Astrocyte of the cerebellum (primary cell): Measurements from ENCODE around the gene PHYHD1.
A peak's percentile ranks its signal among the peaks of the same experiment; 100 is the strongest.

Experiments used
- DNase-seq: peaks from one replicate; pipeline ENCODE4 v3.0.0-alpha.2; 2011; ENCODE audit warnings: low read depth
- H3K4me3 ChIP-seq: 2 replicates; pipeline ENCODE4 v1.5.1; 2011; ENCODE audit warnings: mild to moderate bottlenecking, low read depth, low read length, moderate library complexity
- in situ Hi-C: cut with HindIII; loops from 2 replicates; pipeline ENCODE4 v1.10.0; 2017; ENCODE audit warnings: low sequenced_read_pairs
- TF ChIP-seq, protein P1 (sequence below): IDR thresholded peaks from 2 replicates; pipeline ENCODE4 v1.5.1; 2012; ENCODE audit warnings: low read length, low read depth, moderate library complexity, mild to moderate bottlenecking; ENCODE audit errors: missing control alignments

The PHYHD1 gene

DNA sequence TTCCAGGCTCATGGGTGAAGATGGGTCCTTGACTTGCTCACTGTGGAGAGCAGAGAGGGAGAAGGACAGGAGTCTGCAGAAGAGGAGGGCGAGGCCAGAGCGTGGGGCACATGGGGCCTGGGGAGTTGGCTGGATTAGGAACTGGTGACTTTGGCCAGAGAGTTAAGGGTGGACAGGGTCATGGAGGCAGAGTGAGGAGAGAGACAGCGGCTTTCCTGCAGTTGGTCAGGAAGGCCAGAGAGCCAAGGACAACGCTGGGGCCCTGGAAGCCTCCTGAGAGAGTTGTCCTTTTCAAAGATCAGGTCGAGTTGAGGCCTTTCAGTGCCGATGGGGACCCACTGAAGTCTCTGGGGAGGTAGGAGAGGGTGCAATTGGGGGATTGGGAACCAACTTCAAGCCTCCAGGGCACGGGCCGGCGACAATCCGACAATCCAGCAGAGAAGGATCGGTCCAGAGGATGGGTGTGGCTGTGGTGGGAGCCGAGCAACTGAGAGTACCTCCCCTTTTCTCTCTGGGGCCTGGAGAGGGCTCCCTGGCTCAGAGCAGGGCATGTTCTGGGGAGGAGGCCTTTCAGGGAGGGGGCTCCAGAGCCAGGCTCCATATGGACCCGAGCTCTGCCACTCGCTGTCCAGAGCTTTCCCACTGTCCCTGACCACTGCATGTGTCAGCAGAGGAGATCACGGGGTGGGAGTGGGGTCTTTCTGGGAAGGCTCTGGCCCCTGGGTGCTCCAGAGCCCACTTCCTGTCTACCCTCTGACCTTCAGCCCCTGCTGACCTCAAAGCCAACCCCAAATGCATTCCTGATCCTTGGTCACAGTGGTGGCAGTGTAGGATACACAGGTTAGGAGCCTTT is 7.5 kb upstream of the PHYHD1 start:
- TF ChIP-seq, protein P1, sequence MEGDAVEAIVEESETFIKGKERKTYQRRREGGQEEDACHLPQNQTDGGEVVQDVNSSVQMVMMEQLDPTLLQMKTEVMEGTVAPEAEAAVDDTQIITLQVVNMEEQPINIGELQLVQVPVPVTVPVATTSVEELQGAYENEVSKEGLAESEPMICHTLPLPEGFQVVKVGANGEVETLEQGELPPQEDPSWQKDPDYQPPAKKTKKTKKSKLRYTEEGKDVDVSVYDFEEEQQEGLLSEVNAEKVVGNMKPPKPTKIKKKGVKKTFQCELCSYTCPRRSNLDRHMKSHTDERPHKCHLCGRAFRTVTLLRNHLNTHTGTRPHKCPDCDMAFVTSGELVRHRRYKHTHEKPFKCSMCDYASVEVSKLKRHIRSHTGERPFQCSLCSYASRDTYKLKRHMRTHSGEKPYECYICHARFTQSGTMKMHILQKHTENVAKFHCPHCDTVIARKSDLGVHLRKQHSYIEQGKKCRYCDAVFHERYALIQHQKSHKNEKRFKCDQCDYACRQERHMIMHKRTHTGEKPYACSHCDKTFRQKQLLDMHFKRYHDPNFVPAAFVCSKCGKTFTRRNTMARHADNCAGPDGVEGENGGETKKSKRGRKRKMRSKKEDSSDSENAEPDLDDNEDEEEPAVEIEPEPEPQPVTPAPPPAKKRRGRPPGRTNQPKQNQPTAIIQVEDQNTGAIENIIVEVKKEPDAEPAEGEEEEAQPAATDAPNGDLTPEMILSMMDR = no peak
- no peak for DNase-seq
- H3K4me3 ChIP-seq = no peak overlapping the region
- in situ Hi-C loops = no loop called here

DNA sequence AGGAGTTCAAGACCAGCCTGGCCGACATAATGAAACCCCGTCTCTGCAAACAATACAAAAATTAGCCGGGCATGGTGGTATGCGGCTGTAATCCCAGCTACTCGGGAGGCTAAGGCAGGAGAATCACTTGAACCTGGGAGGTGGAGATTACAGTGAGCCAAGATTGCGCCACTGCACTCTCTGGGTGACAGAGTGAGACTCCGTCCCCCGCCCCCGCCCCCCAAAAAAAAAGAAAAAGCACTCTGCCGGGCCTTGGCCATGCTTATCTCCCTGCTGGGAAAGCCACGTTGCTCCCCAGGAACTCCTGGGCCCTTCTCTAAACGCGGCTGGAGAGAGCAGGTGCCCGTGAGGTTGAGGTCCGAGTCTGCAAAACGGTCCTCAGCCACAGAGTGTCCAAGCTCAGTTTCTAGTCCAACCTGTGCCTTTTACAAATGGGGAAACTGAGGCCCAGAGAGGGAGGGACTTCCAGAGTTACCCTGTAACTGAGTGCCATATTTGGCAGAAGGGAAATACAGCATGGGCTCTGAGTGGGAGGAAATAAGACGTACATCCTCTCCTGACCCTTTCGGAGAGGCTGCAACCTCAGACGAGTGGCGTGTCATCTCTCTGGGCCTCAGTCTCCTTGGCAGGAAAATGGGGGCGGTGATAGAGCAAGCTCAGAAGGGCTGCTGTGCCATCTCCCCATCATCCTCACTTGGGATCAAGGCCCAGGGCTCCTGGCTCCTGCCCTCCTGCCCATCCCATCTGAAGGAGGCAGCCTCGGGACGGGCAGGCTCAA is 6.6 kb upstream of the PHYHD1 start:
- in situ Hi-C loops = no loop called here
- TF ChIP-seq, protein P1 = no peak
- no peak for DNase-seq
- no peak overlapping the region for H3K4me3 ChIP-seq

DNA sequence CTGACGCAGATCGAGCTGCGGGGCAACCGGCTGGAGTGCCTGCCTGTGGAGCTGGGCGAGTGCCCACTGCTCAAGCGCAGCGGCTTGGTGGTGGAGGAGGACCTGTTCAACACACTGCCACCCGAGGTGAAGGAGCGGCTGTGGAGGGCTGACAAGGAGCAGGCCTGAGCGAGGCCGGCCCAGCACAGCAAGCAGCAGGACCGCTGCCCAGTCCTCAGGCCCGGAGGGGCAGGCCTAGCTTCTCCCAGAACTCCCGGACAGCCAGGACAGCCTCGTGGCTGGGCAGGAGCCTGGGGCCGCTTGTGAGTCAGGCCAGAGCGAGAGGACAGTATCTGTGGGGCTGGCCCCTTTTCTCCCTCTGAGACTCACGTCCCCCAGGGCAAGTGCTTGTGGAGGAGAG is 4.6 kb upstream of the PHYHD1 start:
- no peak overlapping the region for H3K4me3 ChIP-seq
- TF ChIP-seq, protein P1 = no peak
- in situ Hi-C loops = no loop called here
- no peak for DNase-seq

DNA sequence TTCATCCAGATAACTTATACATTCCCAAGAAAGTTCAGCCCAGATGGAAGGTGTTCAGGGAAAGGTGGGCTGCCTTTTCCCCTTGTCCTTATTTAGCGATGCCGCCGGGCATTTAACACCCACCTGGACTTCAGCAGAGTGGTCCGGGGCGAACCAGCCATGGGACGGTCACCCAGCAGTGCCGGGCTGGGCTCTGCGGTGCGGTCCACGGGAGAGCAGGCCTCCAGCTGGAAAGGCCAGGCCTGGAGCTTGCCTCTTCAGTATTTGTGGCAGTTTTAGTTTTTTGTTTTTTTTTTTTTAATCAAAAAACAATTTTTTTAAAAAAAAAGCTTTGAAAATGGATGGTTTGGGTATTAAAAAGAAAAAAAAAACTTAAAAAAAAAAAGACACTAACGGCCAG is 4.0 kb upstream of the PHYHD1 start:
- TF ChIP-seq, protein P1 = no peak
- in situ Hi-C loops = no loop called here
- no peak overlapping the region for H3K4me3 ChIP-seq
- no peak for DNase-seq

DNA sequence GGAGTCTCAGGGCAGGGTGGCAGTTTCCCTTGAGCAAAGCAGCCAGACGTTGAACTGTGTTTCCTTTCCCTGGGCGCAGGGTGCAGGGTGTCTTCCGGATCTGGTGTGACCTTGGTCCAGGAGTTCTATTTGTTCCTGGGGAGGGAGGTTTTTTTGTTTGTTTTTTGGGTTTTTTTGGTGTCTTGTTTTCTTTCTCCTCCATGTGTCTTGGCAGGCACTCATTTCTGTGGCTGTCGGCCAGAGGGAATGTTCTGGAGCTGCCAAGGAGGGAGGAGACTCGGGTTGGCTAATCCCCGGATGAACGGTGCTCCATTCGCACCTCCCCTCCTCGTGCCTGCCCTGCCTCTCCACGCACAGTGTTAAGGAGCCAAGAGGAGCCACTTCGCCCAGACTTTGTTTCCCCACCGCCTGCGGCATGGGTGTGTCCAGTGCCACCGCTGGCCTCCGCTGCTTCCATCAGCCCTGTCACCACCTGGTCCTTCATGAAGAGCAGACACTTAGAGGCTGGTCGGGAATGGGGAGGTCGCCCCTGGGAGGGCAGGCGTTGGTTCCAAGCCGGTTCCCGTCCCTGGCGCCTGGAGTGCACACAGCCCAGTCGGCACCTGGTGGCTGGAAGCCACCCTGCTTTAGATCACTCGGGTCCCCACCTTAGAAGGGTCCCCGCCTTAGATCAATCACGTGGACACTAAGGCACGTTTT is 3.5 kb upstream of the PHYHD1 start:
- H3K4me3 ChIP-seq = no peak overlapping the region
- TF ChIP-seq, protein P1 = no peak
- peak; percentile 68 for DNase-seq
- in situ Hi-C loops = no loop called here

DNA sequence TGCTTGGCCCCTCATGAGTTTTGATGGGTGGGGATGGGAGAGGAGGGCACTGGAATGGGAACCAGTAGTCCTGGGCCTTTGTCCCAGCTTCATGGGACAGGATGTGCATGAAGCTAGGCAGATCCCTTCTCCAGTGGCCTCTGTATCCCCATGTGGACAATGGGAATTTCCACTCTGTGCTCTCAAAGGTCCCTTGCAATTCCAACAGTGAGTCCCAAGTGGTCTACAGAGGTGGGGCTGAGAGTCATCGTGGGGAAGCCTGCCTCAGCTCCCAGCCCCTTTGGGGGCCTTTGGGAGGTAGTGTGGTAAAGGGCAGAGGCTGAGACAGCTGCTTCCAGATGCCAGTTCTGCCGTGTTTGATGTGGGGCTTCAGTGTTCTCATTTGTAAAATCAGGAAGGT is 1.9 kb upstream of the PHYHD1 start:
- no peak overlapping the region for H3K4me3 ChIP-seq
- in situ Hi-C loops = no loop called here
- TF ChIP-seq, protein P1 = no peak
- no peak for DNase-seq
